Neural cell (in vitro differentiated cells): ENCODE measurements around the gene PHLDB1.

Source experiments
- EP300 ChIP-seq: fragments of 450-650 bp; conservative IDR thresholded peaks from 2 replicates; pipeline ENCODE4 v1.6.1; 2014; ENCODE audit warnings: antibody characterized with exemption, mild to moderate bottlenecking, moderate library complexity; ENCODE audit not compliant: poor library complexity, severe bottlenecking
- EZH2 ChIP-seq: fragments of 200-600, 300-800 bp; shearing (Covaris generic), sonication (generic); IDR thresholded peaks from 2 replicates; pipeline ENCODE4 v1.6.1; 2014; ENCODE audit warnings: antibody characterized with exemption, low read length, borderline replicate concordance, mild to moderate bottlenecking; ENCODE audit not compliant: insufficient read depth, poor library complexity, severe bottlenecking
- MXI1 ChIP-seq: fragments of 450-650 bp; conservative IDR thresholded peaks from 2 replicates; pipeline ENCODE4 v1.6.1; 2014; ENCODE audit warnings: antibody characterized with exemption, mild to moderate bottlenecking; ENCODE audit not compliant: poor library complexity, severe bottlenecking
- POLR2AphosphoS5 ChIP-seq: IDR thresholded peaks from 2 replicates; pipeline ENCODE4 v1.6.1; 2012
- RAD21 ChIP-seq: fragments of 450-650 bp; conservative IDR thresholded peaks from 2 replicates; pipeline ENCODE4 v1.6.1; 2014; ENCODE audit warnings: antibody characterized with exemption, mild to moderate bottlenecking, moderate library complexity
- SMC3 ChIP-seq: fragments of 450-650 bp; conservative IDR thresholded peaks from 2 replicates; pipeline ENCODE4 v1.6.1; 2014; ENCODE audit warnings: antibody characterized with exemption, mild to moderate bottlenecking, moderate library complexity; ENCODE audit not compliant: poor library complexity
- TAF1 ChIP-seq: IDR thresholded peaks from 2 replicates; pipeline ENCODE4 v1.6.1; 2012; ENCODE audit warnings: low read depth
- TF ChIP-seq, protein P1 (sequence below): fragments of 450-650 bp; IDR thresholded peaks from 2 replicates; pipeline ENCODE4 v1.5.1; 2014; ENCODE audit warnings: antibody characterized with exemption, mild to moderate bottlenecking, moderate library complexity; ENCODE audit not compliant: poor library complexity, severe bottlenecking
- TF ChIP-seq, protein P2 (sequence below): IDR thresholded peaks from 2 replicates; pipeline ENCODE4 v1.6.1; 2012; ENCODE audit warnings: borderline replicate concordance

DNA sequence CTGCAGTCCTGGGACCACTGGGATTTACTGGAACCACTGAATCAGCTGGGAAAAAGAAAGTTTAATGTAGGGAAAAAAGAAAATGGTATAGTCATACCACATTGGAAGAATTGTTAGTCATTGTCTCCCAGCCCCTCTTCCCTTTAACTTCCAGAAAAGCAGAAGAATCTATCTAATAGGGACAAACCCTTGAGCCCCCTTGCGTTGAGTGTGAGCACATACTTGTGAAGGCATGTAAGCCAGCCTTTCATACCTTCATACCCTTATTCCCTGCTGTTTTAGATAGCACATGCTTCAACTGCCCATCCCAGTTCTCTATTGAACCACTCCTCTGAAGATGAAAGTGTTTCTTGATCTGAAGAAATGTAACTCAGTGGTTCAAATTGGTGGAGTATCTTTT is 65.4 kb downstream of the PHLDB1 start:
- TF ChIP-seq, protein P1, sequence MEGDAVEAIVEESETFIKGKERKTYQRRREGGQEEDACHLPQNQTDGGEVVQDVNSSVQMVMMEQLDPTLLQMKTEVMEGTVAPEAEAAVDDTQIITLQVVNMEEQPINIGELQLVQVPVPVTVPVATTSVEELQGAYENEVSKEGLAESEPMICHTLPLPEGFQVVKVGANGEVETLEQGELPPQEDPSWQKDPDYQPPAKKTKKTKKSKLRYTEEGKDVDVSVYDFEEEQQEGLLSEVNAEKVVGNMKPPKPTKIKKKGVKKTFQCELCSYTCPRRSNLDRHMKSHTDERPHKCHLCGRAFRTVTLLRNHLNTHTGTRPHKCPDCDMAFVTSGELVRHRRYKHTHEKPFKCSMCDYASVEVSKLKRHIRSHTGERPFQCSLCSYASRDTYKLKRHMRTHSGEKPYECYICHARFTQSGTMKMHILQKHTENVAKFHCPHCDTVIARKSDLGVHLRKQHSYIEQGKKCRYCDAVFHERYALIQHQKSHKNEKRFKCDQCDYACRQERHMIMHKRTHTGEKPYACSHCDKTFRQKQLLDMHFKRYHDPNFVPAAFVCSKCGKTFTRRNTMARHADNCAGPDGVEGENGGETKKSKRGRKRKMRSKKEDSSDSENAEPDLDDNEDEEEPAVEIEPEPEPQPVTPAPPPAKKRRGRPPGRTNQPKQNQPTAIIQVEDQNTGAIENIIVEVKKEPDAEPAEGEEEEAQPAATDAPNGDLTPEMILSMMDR: no peak
- TF ChIP-seq TAF1: no peak
- no peak for TF ChIP-seq EZH2
- TF ChIP-seq POLR2AphosphoS5: no peak
- TF ChIP-seq EP300: no peak
- no peak for TF ChIP-seq SMC3
- TF ChIP-seq, protein P2, sequence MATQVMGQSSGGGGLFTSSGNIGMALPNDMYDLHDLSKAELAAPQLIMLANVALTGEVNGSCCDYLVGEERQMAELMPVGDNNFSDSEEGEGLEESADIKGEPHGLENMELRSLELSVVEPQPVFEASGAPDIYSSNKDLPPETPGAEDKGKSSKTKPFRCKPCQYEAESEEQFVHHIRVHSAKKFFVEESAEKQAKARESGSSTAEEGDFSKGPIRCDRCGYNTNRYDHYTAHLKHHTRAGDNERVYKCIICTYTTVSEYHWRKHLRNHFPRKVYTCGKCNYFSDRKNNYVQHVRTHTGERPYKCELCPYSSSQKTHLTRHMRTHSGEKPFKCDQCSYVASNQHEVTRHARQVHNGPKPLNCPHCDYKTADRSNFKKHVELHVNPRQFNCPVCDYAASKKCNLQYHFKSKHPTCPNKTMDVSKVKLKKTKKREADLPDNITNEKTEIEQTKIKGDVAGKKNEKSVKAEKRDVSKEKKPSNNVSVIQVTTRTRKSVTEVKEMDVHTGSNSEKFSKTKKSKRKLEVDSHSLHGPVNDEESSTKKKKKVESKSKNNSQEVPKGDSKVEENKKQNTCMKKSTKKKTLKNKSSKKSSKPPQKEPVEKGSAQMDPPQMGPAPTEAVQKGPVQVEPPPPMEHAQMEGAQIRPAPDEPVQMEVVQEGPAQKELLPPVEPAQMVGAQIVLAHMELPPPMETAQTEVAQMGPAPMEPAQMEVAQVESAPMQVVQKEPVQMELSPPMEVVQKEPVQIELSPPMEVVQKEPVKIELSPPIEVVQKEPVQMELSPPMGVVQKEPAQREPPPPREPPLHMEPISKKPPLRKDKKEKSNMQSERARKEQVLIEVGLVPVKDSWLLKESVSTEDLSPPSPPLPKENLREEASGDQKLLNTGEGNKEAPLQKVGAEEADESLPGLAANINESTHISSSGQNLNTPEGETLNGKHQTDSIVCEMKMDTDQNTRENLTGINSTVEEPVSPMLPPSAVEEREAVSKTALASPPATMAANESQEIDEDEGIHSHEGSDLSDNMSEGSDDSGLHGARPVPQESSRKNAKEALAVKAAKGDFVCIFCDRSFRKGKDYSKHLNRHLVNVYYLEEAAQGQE: no peak
- TF ChIP-seq MXI1: no peak
- TF ChIP-seq RAD21: no peak
